ENCODE data around the gene RGL2. TPM values are rescaled to one million over a fixed set of nuclear protein-coding genes. Genes with fewer than 3 reads are reported as not detected.

The RGL2 gene
- total and polyA plus RNA-seq, 2 of the 13 experiments (the other 11 are each of a cell fraction or from before 2014, with no cell fraction given): 22.9 to 47.4 TPM

- TF ChIP-seq CTCF (CRISPR knock-in tag; IDR thresholded peaks at IDR 0.05): no peak
- no peak; the same call in 1 of the 2 replicates for TF ChIP-seq ZNF460 (CRISPR knock-in tag; IDR thresholded peaks at IDR 0.05; ENCODE audit: borderline replicate concordance)
- no peak for TF ChIP-seq SCMH1 (CRISPR knock-in tag; IDR thresholded peaks at IDR 0.05; ENCODE audit: borderline replicate concordance)
- TF ChIP-seq SKI (IDR thresholded peaks at IDR 0.05; ENCODE audit: partially characterized antibody): peak; percentile 35
- TF ChIP-seq SMYD3 (CRISPR knock-in tag; IDR thresholded peaks at IDR 0.05): peak; percentile 89
- TF ChIP-seq TSC22D2 (CRISPR knock-in tag; IDR thresholded peaks at IDR 0.05; ENCODE audit: borderline replicate concordance): peak; percentile 89
- TF ChIP-seq FOXO4 (CRISPR knock-in tag; conservative IDR thresholded peaks at IDR 0.05): peak; percentile 99
- TF ChIP-seq TFE3 (CRISPR knock-in tag; IDR thresholded peaks at IDR 0.05): peak; percentile 32
- peak; percentile 99; the same call in 1 of the 2 replicates for TF ChIP-seq ZZZ3 (CRISPR knock-in tag; IDR thresholded peaks at IDR 0.05; ENCODE audit: borderline replicate concordance)
- TF ChIP-seq MTF2 (CRISPR knock-in tag; IDR thresholded peaks at IDR 0.05; ENCODE audit: borderline replicate concordance): 0 out of 2 replicates have a peak, but pooled peaks have one; percentile 65
- TF ChIP-seq ZNF704 (CRISPR knock-in tag; IDR thresholded peaks at IDR 0.05; ENCODE audit: borderline replicate concordance): peak; percentile 97
- TF ChIP-seq MAFF (IDR thresholded peaks at IDR 0.05; ENCODE audit: low read depth, low read length): 0 out of 2 replicates have a peak, but pooled peaks have one; percentile 8
- TF ChIP-seq ZNF720 (CRISPR knock-in tag; IDR thresholded peaks at IDR 0.05): no peak
- no peak for TF ChIP-seq PCBP2 (optimal IDR thresholded peaks at IDR 0.05; ENCODE audit: low read depth, low read length, poor library complexity, severe bottlenecking)
- peak; percentile 73 for TF ChIP-seq NFAT5 (CRISPR knock-in tag; IDR thresholded peaks at IDR 0.05)
- TF ChIP-seq ZNF556 (CRISPR knock-in tag; IDR thresholded peaks at IDR 0.05; ENCODE audit: borderline replicate concordance): peak; percentile 95
- peak; percentile 15; the same call in 1 of the 2 replicates for TF ChIP-seq ZNF629 (CRISPR knock-in tag; conservative IDR thresholded peaks at IDR 0.05)
Measured at GRCh38 chr6:33271468-33272274, 27.1 kb downstream of the RGL2 start, which contains the start of the genes RPS18 and VPS52 (continued).

Data from HepG2 (cell line).